NCI-H460 (cell line): Measurements from ENCODE around the gene GNPTG. TPM values are rescaled to one million over a fixed set of nuclear protein-coding genes. Genes with fewer than 3 reads are reported as not detected.

Experiments
- DNase-seq: peaks from one replicate; pipeline ENCODE4 v3.0.0-alpha.2; 2016; ENCODE audit warnings: low read depth; ENCODE audit errors: extremely low read depth
- polyA plus RNA-seq: library from polyadenylated mRNA; depleted of rRNA; stranded (reverse); fragments of >200 nt; gene quantifications from 2 replicates; pipeline ENCODE4 v1.2.3, GENCODE V29; 2014; cell fraction: nucleus; rRNA removed
- total RNA-seq: library from RNA; depleted of rRNA; stranded (reverse); fragments of >200 nt; shearing (Covaris generic); gene quantifications from 2 replicates; pipeline ENCODE4 v1.2.3, GENCODE V29; 2014; rRNA removed

GNPTG gene
- total RNA-seq: 32.2 and 33.0 TPM in 2 replicates
- polyA plus RNA-seq: 54.6 and 73.9 TPM in 2 replicates

- DNase-seq: peak; percentile 80
Measured at GRCh38 chr16:1351582-1352362, at the start of gene GNPTG, which contains the start of gene TSR3. TSS of gene GNPTG (plus strand) at chr16:1351931. CDS start at chr16:1351966, 35 bp downstream. TSS of gene TSR3 (minus strand) at chr16:1351878. CDS start at chr16:1351804, 74 bp downstream.

DNA sequence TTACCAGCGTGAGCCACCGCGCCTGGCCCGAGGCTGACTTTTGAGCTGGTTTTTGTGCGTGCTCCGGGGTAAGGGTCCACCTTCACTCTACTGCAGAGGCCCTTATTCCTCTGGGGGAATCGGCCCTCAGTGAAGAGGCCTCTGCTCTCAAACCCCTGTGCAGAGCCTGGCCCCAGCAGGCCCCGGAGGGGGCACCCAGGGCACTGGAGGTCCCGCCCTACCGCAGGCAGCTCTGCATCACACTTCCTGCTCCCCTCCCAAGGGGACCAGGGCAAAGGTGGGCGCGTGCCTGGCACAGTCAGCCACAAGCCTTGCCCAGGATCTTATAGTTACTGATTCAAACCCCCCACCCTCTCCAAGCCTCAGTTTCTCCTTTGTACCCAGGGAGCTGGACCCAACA, 45.9 kb upstream of the GNPTG start:
- DNase-seq: no peak

GRCh38 chr16:1306334-1306733, 45.4 kb upstream of the GNPTG start:
- DNase-seq: no peak

GRCh38 chr16:1308036-1308976, 43.4 kb upstream of the GNPTG start:
- DNase-seq: peak; percentile 40

- DNase-seq: peak; percentile 97
Measured at GRCh38 chr16:1308977-1309885, 42.5 kb upstream of the GNPTG start, which contains the start of gene UBE2I. TSS of gene UBE2I (plus strand) at chr16:1309636. CDS start at chr16:1314031, 4,395 bp downstream.

GRCh38 chr16:1309888-1310831, 41.6 kb upstream of the GNPTG start:
- no peak for DNase-seq

DNA sequence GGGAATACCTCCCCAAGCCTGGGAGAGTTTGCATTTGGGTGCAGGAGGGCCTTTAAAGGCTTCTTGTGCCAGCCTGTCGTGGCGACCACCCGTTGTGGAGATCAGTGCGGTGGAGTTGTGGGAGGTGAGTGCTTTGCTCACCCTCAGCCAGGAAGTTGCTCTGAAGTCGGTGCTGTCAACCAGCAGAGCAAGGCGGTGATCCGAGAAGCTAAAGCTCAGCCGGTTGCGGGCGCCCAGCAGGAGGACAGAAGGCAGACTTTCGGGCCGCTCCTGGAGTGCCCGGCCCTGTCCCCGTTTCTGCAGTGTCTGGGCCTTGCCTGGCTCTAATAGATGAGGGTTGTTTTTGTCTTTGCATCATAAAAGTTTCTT, 40.9 kb upstream of the GNPTG start:
- no peak for DNase-seq

GRCh38 chr16:1311212-1311737, 40.5 kb upstream of the GNPTG start:
- DNase-seq: no peak

GRCh38 chr16:1311738-1312466, 39.8 kb upstream of the GNPTG start:
- no peak for DNase-seq

DNA sequence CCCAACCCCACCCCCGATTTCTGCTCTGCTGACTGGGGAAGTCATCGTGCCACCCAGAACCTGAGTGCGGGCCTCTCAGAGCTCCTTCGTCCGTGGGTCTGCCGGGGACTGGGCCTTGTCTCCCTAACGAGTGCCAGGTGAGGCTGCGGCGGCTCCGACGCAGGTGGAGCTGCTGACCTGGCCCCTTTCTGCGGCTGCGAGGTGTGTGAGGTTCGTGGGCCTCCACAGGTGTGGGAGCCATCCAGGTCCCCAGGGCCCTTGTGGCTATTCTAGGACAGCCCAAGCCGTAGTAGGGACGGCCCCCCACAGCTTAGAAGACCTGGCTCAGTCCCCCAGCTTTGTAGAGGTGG, 39.3 kb upstream of the GNPTG start:
- DNase-seq: no peak

DNA sequence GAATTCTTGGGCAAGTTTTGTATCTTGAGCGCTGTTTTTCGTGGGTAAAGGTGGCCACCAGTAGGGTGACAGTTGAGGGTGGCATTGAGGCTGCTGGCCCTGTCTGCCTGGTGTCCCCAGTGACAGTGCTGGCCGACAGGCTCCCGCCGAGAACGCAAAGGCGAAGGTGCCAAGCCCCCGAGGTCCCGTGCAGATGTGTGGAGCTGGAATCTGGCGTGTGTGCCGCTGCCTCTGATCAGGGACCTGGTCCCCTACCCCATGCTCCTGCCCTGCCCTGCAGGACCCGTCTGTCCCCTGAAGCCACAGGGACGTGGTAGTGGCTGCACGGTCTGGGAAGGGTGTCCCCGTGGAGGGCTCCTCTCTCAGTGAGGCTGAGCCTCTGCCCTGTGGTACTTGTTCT, 38.8 kb upstream of the GNPTG start:
- DNase-seq: no peak

- DNase-seq: no peak
Measured at GRCh38 chr16:1313721-1314369, 37.9 kb upstream of the GNPTG start.

DNA sequence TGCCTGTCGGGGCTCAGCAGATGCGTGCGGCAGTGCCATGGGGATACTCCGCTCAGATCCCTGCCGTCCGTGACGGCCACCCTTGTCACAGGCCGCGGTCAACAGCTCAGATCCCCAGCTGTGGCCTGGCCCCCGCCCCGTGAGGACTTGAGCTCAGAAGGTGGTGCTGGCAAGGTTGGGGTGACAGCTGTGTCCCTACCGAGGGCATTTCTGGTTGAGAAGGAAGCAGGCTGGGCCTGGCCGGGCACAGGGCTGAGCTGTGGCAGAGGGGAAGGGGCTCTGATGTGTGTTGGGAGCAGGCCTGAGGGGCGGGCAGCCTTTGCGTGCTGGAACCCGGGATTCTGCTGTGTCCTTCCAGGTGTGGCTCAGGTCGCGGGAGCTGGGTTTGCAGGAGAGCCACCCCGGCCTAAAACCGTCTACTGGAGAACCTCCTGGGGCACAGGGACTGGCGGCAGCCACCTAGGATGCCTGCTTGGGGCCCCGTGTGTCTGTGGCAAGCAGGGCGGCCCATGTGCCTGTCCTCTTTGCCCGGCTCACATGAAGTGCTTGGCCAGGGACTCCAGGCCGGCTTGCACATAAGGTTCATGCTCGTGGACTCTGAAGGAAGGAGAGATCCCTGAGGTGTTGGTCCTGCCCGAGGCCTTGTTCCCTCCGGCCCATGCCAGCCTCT, 37.2 kb upstream of the GNPTG start:
- DNase-seq: no peak

DNA sequence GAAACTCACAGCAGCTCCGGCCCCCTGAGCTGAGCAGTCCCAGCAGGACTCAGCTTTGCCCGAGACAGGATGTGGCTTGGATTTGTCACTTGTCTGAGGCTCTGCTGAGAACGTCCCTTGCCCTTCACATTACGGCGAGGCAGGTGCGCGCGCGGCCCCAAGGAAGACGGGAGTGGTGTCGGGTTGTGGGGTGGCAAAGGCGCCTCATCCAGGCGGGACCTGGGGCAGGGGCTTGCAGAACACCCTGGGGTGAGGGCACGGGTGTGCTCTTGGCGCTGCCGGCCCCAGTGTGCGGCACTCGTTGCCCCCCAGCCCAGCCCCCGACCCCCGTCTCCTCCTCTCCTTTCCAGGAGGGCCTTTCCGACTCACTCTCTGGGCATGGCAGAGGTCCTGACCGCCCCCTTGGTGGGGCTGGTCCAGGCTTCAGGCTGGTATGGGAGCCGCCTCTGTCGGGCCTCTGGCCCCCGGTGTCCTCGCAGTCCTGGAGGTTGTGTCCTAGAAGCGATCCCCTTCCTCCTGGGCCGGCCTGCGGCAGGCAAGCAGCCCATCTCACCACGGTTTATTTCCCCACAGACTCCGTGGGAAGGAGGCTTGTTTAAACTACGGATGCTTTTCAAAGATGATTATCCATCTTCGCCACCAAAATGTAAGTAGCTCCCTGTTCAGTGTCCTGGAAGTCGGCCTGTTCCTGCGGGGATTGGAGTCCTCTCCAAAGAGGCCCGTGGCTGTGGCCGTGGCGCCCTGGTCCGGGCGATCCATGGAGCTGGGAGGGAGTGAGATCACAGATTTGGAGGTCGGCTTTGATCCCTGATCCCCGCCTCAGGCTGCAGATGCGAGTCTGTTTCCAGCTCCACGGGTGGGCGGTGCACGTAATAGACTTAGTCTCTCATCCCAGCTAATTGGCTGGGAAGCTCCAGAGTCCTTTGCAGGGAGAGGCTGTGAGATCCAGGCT, 36.4 kb upstream of the GNPTG start:
- no peak for DNase-seq

DNA sequence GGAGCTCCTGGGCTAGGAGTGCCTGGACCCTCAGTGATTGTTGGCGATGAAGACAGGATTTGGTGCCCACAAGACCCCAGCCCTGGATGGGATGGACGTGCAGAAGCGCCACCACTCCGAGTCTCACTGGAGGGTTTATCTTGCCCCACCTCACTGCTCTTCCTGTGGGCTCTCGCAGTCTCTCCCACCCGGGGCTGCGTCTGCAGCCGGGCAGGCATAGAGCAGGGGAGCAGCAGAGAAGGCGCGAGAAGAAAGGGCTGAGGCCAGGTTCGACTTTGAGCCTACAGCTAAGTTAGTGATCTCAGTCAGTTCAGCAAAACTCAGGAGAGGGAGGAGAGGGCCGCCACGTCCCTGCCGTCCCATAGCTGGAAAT, 35.7 kb upstream of the GNPTG start:
- DNase-seq: no peak
